Measurements from ENCODE around the gene GPAM. TPM values are rescaled to one million over a fixed set of nuclear protein-coding genes. Genes with fewer than 3 reads are reported as not detected.

The GPAM gene
- total RNA-seq, 2 donors from 2014 or later, result 8.5 to 11.2 TPM

GRCh38 chr10:112151524-112152039 lies 32.0 kb downstream of the GPAM start:
- H3K36me3 ChIP-seq, result peaks cover 6% of the 10 kb centered on the region
- TF ChIP-seq CTCF (IDR thresholded peaks at IDR 0.05), result no peak

GRCh38 chr10:112148331-112148730 lies 35.2 kb downstream of the GPAM start:
- no peak for TF ChIP-seq CTCF (IDR thresholded peaks at IDR 0.05)
- H3K4me3 ChIP-seq, result no peak overlapping the region
- ATAC-seq (ENCODE audit: insufficient number of reproducible peaks, low FRiP score, low read depth) (no peak), DNase-seq (ENCODE audit: low spot score) (no peak)
- no peaks in the 10 kb centered on the region for H3K9me3 ChIP-seq
- no peak overlapping the region for H3K27ac ChIP-seq
- H3K27me3 ChIP-seq (replicated peaks; ENCODE audit: insufficient read depth), result no peaks in the 10 kb centered on the region
- no peaks in the 10 kb centered on the region for H3K36me3 ChIP-seq
- no peaks in the 10 kb centered on the region for H3K4me1 ChIP-seq (ENCODE audit: control insufficient read depth in 1 of 2, low read depth in 2 of 2)

More at GRCh38 chr10:112151524-112152039, 32.0 kb downstream of the GPAM start:
- no peak overlapping the region for H3K4me3 ChIP-seq
- no peak for DNase-seq (ENCODE audit: low spot score)
- ATAC-seq (ENCODE audit: insufficient number of reproducible peaks, low FRiP score, low read depth), result no peak
- no peak overlapping the region for H3K27ac ChIP-seq
- H3K4me1 ChIP-seq (ENCODE audit: control insufficient read depth in 1 of 2, low read depth in 2 of 2), result no peaks in the 10 kb centered on the region
- no peaks in the 10 kb centered on the region for H3K9me3 ChIP-seq
- H3K27me3 ChIP-seq (replicated peaks; ENCODE audit: insufficient read depth), result no peaks in the 10 kb centered on the region

- no peak for TF ChIP-seq CTCF (IDR thresholded peaks at IDR 0.05)
- H3K4me1 ChIP-seq (ENCODE audit: control insufficient read depth in 1 of 2, low read depth in 2 of 2), result no peaks in the 10 kb centered on the region
- H3K27me3 ChIP-seq (replicated peaks; ENCODE audit: insufficient read depth), result no peaks in the 10 kb centered on the region
- ATAC-seq (ENCODE audit: insufficient number of reproducible peaks, low FRiP score, low read depth) (no peak), DNase-seq (ENCODE audit: low spot score) (no peak)
- H3K4me3 ChIP-seq, result no peak overlapping the region
- no peaks in the 10 kb centered on the region for H3K9me3 ChIP-seq
- no peaks in the 10 kb centered on the region for H3K36me3 ChIP-seq
- no peak overlapping the region for H3K27ac ChIP-seq
Observed at GRCh38 chr10:112146799-112147198, 36.8 kb downstream of the GPAM start.

GRCh38 chr10:112145263-112145662 lies 38.3 kb downstream of the GPAM start:
- H3K4me3 ChIP-seq, result no peak overlapping the region
- H3K27ac ChIP-seq, result no peak overlapping the region
- ATAC-seq (ENCODE audit: insufficient number of reproducible peaks, low FRiP score, low read depth) (no peak), DNase-seq (ENCODE audit: low spot score) (no peak)
- no peak for TF ChIP-seq CTCF (IDR thresholded peaks at IDR 0.05)
- H3K4me1 ChIP-seq (ENCODE audit: control insufficient read depth in 1 of 2, low read depth in 2 of 2), result no peaks in the 10 kb centered on the region
- H3K9me3 ChIP-seq, result no peaks in the 10 kb centered on the region
- H3K27me3 ChIP-seq (replicated peaks; ENCODE audit: insufficient read depth), result no peaks in the 10 kb centered on the region
- no peaks in the 10 kb centered on the region for H3K36me3 ChIP-seq

- no peak for TF ChIP-seq CTCF (IDR thresholded peaks at IDR 0.05)
- DNase-seq (ENCODE audit: low spot score), result no peak
- Histone ChIP-seq H3K27me3 (replicated peaks; ENCODE audit: insufficient read depth) (no peaks in the 10 kb centered on the region), H3K27ac (no peak overlapping the region), H3K4me1 (ENCODE audit: control insufficient read depth in 1 of 2, low read depth in 2 of 2) (no peaks in the 10 kb centered on the region), H3K36me3 (no peaks in the 10 kb centered on the region), H3K4me3 (no peak overlapping the region), H3K9me3 (no peaks in the 10 kb centered on the region)
- no peak for ATAC-seq (ENCODE audit: insufficient number of reproducible peaks, low FRiP score, low read depth)
Observed at GRCh38 chr10:112143420-112143819, 40.1 kb downstream of the GPAM start.

Data from thoracic aorta (tissue), 2 donors.